HEK293T (cell line): Measurements from ENCODE around the gene TAF1B.

Experiments used
- ARNT ChIP-seq: fragments of 450-650 bp; IDR thresholded peaks from 2 replicates; pipeline ENCODE4 v1.6.1; 2017; ENCODE audit warnings: mild to moderate bottlenecking
- BHLHE40 ChIP-seq: fragments of 450-650 bp; IDR thresholded peaks from 2 replicates; pipeline ENCODE4 v1.6.1; 2016; ENCODE audit warnings: mild to moderate bottlenecking, moderate library complexity, borderline replicate concordance
- CTBP1 ChIP-seq: fragments of 450-650 bp; IDR thresholded peaks from 2 replicates; pipeline ENCODE4 v1.6.1; 2016; ENCODE audit warnings: borderline replicate concordance
- ELF4 ChIP-seq: fragments of 450-650 bp; IDR thresholded peaks from 2 replicates; pipeline ENCODE4 v1.6.1; 2017; ENCODE audit warnings: antibody characterized with exemption
- FOXK2 ChIP-seq: fragments of 450-650 bp; IDR thresholded peaks from 2 replicates; pipeline ENCODE4 v1.6.1; 2016; ENCODE audit warnings: mild to moderate bottlenecking
- FOXM1 ChIP-seq: fragments of 450-650 bp; IDR thresholded peaks from 2 replicates; pipeline ENCODE4 v1.6.1; 2017; ENCODE audit warnings: mild to moderate bottlenecking, borderline replicate concordance
- HDGF ChIP-seq: fragments of 450-650 bp; IDR thresholded peaks from 2 replicates; pipeline ENCODE4 v1.6.1; 2017; ENCODE audit warnings: antibody characterized with exemption, borderline replicate concordance
- L3MBTL2 ChIP-seq: fragments of 450-650 bp; conservative IDR thresholded peaks from 2 replicates; pipeline ENCODE4 v1.6.1; 2016; ENCODE audit warnings: mild to moderate bottlenecking
- SP1 ChIP-seq: fragments of 450-650 bp; IDR thresholded peaks from 2 replicates; pipeline ENCODE4 v1.6.1; 2017
- TARDBP ChIP-seq: fragments of 450-650 bp; IDR thresholded peaks from 2 replicates; pipeline ENCODE4 v1.6.1; 2016

DNA sequence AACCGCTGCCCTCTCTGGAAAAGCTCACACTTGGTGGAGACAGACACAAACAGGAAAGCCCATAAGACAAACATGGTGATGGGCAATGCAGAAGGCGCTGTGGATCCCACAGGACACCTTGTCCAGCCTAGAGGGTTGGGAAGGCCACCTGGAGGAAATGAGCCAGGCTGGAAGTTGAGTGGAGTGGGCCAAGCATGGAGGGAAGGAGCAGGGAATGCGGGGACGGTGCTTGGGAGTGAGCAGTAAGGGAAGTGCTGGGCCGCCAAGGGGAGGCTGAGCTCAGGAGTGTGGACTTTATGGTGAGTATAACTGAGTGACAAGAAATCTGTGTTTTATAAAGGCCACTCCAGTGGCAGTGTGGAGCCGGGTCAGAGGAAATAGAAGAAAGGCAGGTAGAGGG, 105.4 kb downstream of the TAF1B start:
- TF ChIP-seq HDGF (no peak), FOXM1 (no peak), L3MBTL2 (no peak), FOXK2 (no peak), SP1 (no peak), CTBP1 (no peak), TARDBP (no peak), BHLHE40 (no peak), ELF4 (no peak), ARNT (no peak)
